NCI-H2107 (cell line): ENCODE results near the gene OR4D2.

ENCODE experiments used
- DNase-seq: peaks from one replicate; lab custom pipeline; 2025; lab: John Stamatoyannopoulos, UW

The OR4D2 gene

GRCh38 chr17:58174871-58175270, 8.1 kb downstream of the OR4D2 start:
- DNase-seq, result no peak

GRCh38 chr17:58176200-58176599, 9.4 kb downstream of the OR4D2 start:
- DNase-seq, result no peak

- no peak for DNase-seq
Observed at GRCh38 chr17:58181796-58182195, 15.0 kb downstream of the OR4D2 start.

- no peak for DNase-seq
Observed at GRCh38 chr17:58183514-58183913, 16.7 kb downstream of the OR4D2 start.

GRCh38 chr17:58184308-58184985, 17.7 kb downstream of the OR4D2 start:
- DNase-seq, result no peak

- DNase-seq, result no peak
Observed at GRCh38 chr17:58184986-58185761, 18.4 kb downstream of the OR4D2 start.

GRCh38 chr17:58186591-58186990, 19.8 kb downstream of the OR4D2 start:
- no peak for DNase-seq

- no peak for DNase-seq
Observed at GRCh38 chr17:58187063-58187462, 20.3 kb downstream of the OR4D2 start.

GRCh38 chr17:58187675-58188074, 20.9 kb downstream of the OR4D2 start:
- no peak for DNase-seq

- no peak for DNase-seq
Observed at GRCh38 chr17:58189436-58190146, 22.8 kb downstream of the OR4D2 start.

GRCh38 chr17:58191241-58191896, 24.6 kb downstream of the OR4D2 start:
- DNase-seq, result no peak

GRCh38 chr17:58192612-58193011, 25.8 kb downstream of the OR4D2 start, which contains the start of gene EPX:
Gene EPX, plus strand, starts transcription at chr17:58192726. Its CDS starts 121 bp downstream, at chr17:58192847.
- no peak for DNase-seq

- DNase-seq, result no peak
Observed at GRCh38 chr17:58193641-58194255, 27.0 kb downstream of the OR4D2 start.

- DNase-seq, result no peak
Observed at GRCh38 chr17:58195518-58196123, 28.8 kb downstream of the OR4D2 start.

GRCh38 chr17:58196610-58197009, 29.8 kb downstream of the OR4D2 start:
- DNase-seq, result no peak

GRCh38 chr17:58200024-58200633, 33.3 kb downstream of the OR4D2 start:
- no peak for DNase-seq

- DNase-seq, result no peak
Observed at GRCh38 chr17:58202859-58203258, 36.1 kb downstream of the OR4D2 start.

- no peak for DNase-seq
Observed at GRCh38 chr17:58204796-58205195, 38.0 kb downstream of the OR4D2 start.

GRCh38 chr17:58205936-58206335, 39.2 kb downstream of the OR4D2 start:
- no peak for DNase-seq

- DNase-seq, result no peak
Observed at GRCh38 chr17:58207451-58207850, 40.7 kb downstream of the OR4D2 start.

- DNase-seq, result no peak
Observed at GRCh38 chr17:58208344-58208743, 41.6 kb downstream of the OR4D2 start.
